Brain pericyte (primary cell): Measurements from ENCODE around the gene SULT1C4.
"Not testable (repeated sequence)": the region's sequence is repeated elsewhere in the genome, so short reads cannot be mapped to it uniquely, and the experiment has no call there.

Source experiments
- DNase-seq: peaks from one replicate; pipeline ENCODE4 v3.0.0-alpha.2; 2012; ENCODE audit warnings: low read depth, low spot score

The SULT1C4 gene

DNA sequence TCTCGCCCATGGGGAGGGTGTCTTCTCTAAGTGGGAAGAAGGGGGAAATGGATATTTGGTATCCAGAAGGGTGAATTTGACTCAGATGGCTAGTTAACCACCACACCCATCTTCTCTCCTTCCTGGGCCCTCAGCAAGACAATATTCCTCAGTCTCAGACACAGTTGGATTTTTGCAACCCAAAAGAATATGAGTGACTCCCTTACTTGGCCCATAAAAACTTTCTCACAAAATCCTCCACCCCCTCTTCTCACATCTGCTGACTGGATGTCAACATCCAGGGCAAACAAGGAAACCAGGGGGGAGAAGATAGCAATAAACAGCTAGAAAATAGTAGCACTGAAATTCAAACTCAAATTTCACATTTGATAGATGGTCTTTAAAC lies 35.9 kb downstream of the SULT1C4 start:
- DNase-seq = no peak

- no peak for DNase-seq
Observed at GRCh38 chr2:108414256-108414876, 36.6 kb downstream of the SULT1C4 start.

GRCh38 chr2:108414945-108415344 lies 37.2 kb downstream of the SULT1C4 start:
- DNase-seq = no peak

GRCh38 chr2:108417254-108417653 lies 39.5 kb downstream of the SULT1C4 start:
- DNase-seq = no peak

- DNase-seq = no peak
Observed at GRCh38 chr2:108418416-108418815, 40.7 kb downstream of the SULT1C4 start.

- DNase-seq = no peak
Observed at GRCh38 chr2:108423067-108423466, 45.3 kb downstream of the SULT1C4 start.

GRCh38 chr2:108423502-108424251 lies 45.9 kb downstream of the SULT1C4 start:
- DNase-seq = no peak

- no peak for DNase-seq
Observed at GRCh38 chr2:108428286-108429009, 50.7 kb downstream of the SULT1C4 start.

DNA sequence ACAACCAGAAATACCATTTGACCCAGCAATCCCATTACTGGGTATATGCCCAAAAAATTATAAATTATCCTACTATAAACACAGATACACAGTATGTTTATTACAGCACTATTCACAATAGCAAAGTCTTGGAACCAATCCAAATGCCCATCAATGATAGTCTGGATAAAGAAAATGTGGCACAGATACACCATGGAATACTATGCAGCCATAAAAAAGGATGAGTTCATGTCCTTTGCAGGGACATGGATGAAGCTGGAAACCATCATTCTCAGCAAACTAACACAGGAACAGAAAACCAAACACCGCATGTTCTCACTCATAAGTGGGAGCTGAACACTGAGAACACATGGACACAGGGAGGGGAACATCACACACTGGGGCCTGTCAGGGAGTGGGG lies 57.8 kb downstream of the SULT1C4 start:
- DNase-seq = not testable (repeated sequence)

GRCh38 chr2:108436976-108437375 lies 59.2 kb downstream of the SULT1C4 start:
- no peak for DNase-seq
